ENCODE measurements around the gene PRR15. TPM values are rescaled to one million over a fixed set of nuclear protein-coding genes. Genes with fewer than 3 reads are reported as not detected.

PRR15 gene
- total RNA-seq, 2 experiments from 2014 or later = not detected

- TF ChIP-seq EZH2phosphoT487 (IDR thresholded peaks at IDR 0.05; ENCODE audit: borderline replicate concordance, low read depth, low read length) = no peak
- no peak for TF ChIP-seq CTCF (conservative IDR thresholded peaks at IDR 0.05; ENCODE audit: low read length)
- Histone ChIP-seq H3K27ac (ENCODE audit: low read depth, low read length, poor library complexity, severe bottlenecking) (no peak overlapping the region), H3K79me2 (ENCODE audit: insufficient read depth, low read depth, low read length) (no peaks in the 10 kb centered on the region), H3K4me1 (ENCODE audit: insufficient read depth, low read length, poor library complexity, severe bottlenecking) (no peaks in the 10 kb centered on the region), H3K4me2 (ENCODE audit: low read length) (no peak overlapping the region), H3K36me3 (ENCODE audit: insufficient read depth, low read length) (no peaks in the 10 kb centered on the region), H4K20me1 (ENCODE audit: insufficient read depth, low read length) (no peaks in the 10 kb centered on the region), H3K9me3 (ENCODE audit: low read length) (no peaks in the 10 kb centered on the region), H3K4me3 (ENCODE audit: low read depth, low read length, poor library complexity, severe bottlenecking) (no peak overlapping the region), H3K9me2 (ENCODE audit: insufficient read depth, low read length) (no peaks in the 10 kb centered on the region), H2AFZ (ENCODE audit: low read length) (no peak overlapping the region)
- BruUV-seq (replicated peaks) = no TSS peak
- DNase-seq (ENCODE audit: low spot score) = no peak
- intact Hi-C loops (cut with micrococcal nuclease; ENCODE audit: unreplicated experiment) = no loop called here
- ChIA-PET POLR2A (no interaction called here), CTCF (ENCODE audit: unreplicated experiment) (no interaction called here)
Measured at GRCh38 chr7:29593459-29593858, 29.8 kb downstream of the PRR15 start.

- Histone ChIP-seq H3K79me2 (ENCODE audit: insufficient read depth, low read depth, low read length) (no peaks in the 10 kb centered on the region), H2AFZ (ENCODE audit: low read length) (no peak overlapping the region), H3K36me3 (ENCODE audit: insufficient read depth, low read length) (no peaks in the 10 kb centered on the region), H3K4me1 (ENCODE audit: insufficient read depth, low read length, poor library complexity, severe bottlenecking) (no peaks in the 10 kb centered on the region), H3K4me2 (ENCODE audit: low read length) (no peak overlapping the region), H3K4me3 (ENCODE audit: low read depth, low read length, poor library complexity, severe bottlenecking) (no peak overlapping the region), H4K20me1 (ENCODE audit: insufficient read depth, low read length) (no peaks in the 10 kb centered on the region), H3K9me2 (ENCODE audit: insufficient read depth, low read length) (no peaks in the 10 kb centered on the region), H3K27ac (ENCODE audit: low read depth, low read length, poor library complexity, severe bottlenecking) (no peak overlapping the region), H3K9me3 (ENCODE audit: low read length) (no peaks in the 10 kb centered on the region)
- DNase-seq (ENCODE audit: low spot score) = no peak
- ChIA-PET POLR2A (interaction anchor here (0.7 kb wide), 1 partner anchor 201 kb away, joined by 3 read pairs; no protein-coding TSS in a partner anchor), CTCF (ENCODE audit: unreplicated experiment) (no interaction called here)
- no TSS peak for BruUV-seq (replicated peaks)
- TF ChIP-seq CTCF (conservative IDR thresholded peaks at IDR 0.05; ENCODE audit: low read length) (no peak), EZH2phosphoT487 (IDR thresholded peaks at IDR 0.05; ENCODE audit: borderline replicate concordance, low read depth, low read length) (no peak)
- intact Hi-C loops (cut with micrococcal nuclease; ENCODE audit: unreplicated experiment) = no loop called here
Measured at GRCh38 chr7:29596593-29597178, 33.1 kb downstream of the PRR15 start.

GRCh38 chr7:29597266-29597665 lies 33.6 kb downstream of the PRR15 start:
- BruUV-seq (replicated peaks) = no TSS peak
- intact Hi-C loops (cut with micrococcal nuclease; ENCODE audit: unreplicated experiment) = no loop called here
- Histone ChIP-seq H2AFZ (ENCODE audit: low read length) (no peak overlapping the region), H3K27ac (ENCODE audit: low read depth, low read length, poor library complexity, severe bottlenecking) (no peak overlapping the region), H3K9me3 (ENCODE audit: low read length) (no peaks in the 10 kb centered on the region), H3K9me2 (ENCODE audit: insufficient read depth, low read length) (no peaks in the 10 kb centered on the region), H3K4me3 (ENCODE audit: low read depth, low read length, poor library complexity, severe bottlenecking) (no peak overlapping the region), H3K36me3 (ENCODE audit: insufficient read depth, low read length) (no peaks in the 10 kb centered on the region), H3K79me2 (ENCODE audit: insufficient read depth, low read depth, low read length) (no peaks in the 10 kb centered on the region), H3K4me2 (ENCODE audit: low read length) (no peak overlapping the region), H3K4me1 (ENCODE audit: insufficient read depth, low read length, poor library complexity, severe bottlenecking) (no peaks in the 10 kb centered on the region), H4K20me1 (ENCODE audit: insufficient read depth, low read length) (no peaks in the 10 kb centered on the region)
- ChIA-PET CTCF (ENCODE audit: unreplicated experiment) (no interaction called here), POLR2A (interaction anchor here (0.7 kb wide), 1 partner anchor 165 kb away, joined by 5 read pairs; no protein-coding TSS in a partner anchor)
- DNase-seq (ENCODE audit: low spot score) = no peak
- TF ChIP-seq EZH2phosphoT487 (IDR thresholded peaks at IDR 0.05; ENCODE audit: borderline replicate concordance, low read depth, low read length) (no peak), CTCF (conservative IDR thresholded peaks at IDR 0.05; ENCODE audit: low read length) (no peak)
